ENCODE measurements around the gene TMEM273. TPM values are rescaled to one million over a fixed set of nuclear protein-coding genes. Genes with fewer than 3 reads are reported as not detected.
A peak's percentile ranks its signal among the peaks of the same experiment; 100 is the strongest.

Gene TMEM273
- total and polyA plus RNA-seq, 2 of the 4 experiments (the other 2 are of a cell fraction), result not detected

DNA sequence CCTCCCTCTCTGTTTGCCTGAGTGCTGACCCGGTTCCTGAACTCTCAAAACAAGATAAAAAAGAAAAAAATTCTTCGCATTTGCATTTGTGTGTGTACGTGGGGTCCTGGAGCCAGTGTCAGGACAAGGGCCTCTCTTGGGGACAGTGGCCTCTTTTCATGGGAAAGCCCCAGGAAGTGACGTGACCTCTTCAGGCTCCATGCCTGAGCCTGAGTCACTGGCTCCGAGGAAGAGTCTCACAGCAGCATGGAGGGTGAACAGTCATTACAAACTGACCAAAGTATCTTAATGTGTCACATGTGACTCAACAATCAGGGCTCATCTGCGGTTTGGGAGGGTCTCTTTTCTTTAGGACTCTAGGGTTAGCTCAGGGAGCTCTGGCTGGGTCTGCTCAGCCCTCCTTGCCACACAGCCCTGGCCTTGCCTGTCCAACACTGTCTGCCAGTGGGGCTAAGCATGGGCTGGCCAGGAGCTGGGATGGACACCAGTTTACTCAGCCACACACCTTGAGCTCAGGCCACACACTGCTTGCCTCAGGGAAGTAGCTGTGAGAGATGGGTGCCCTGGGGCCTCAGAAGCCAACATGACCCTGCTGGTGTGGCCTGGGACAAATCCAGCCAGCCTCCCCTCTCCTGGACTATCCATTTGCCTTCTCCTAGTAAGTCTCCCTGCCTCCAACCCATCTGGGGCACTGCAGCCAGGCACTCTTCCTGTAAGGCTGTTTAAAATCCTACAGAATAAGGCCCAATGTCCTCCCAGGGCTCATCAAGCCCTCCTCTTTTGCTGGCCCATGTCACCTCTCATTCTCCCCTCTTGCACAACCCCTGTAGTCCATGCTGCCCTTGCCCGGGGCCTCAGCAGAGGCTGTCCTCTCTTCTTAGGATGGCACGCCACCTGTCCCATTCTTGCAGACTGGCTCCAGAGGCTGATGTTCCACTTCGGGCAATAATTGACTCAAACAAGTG lies 10.5 kb downstream of the TMEM273 start:
- H2BK20ac ChIP-seq (ENCODE audit: low read depth, low read length), result peak overlapping the region; percentile 97
- peak overlapping the region; percentile 74 for H3K18ac ChIP-seq (ENCODE audit: low read depth, low read length)
- H2BK15ac ChIP-seq (ENCODE audit: low read depth, low read length), result peak overlapping the region; percentile 91; the same call in 2 of the 3 replicates
- H3K36me3 ChIP-seq (ENCODE audit: control insufficient read depth, insufficient read depth, low read length), result no peaks in the 10 kb centered on the region
- ChIA-PET POLR2A (ENCODE audit: unreplicated experiment) (no interaction called here), CTCF (no interaction called here)
- 63% methylated on average over 3 of the region's 9 CpGs; no CpG with 5 or more reads in 1 of the 2 experiments for WGBS, 2 experiments (ENCODE audit: extremely low coverage in 2 of 2, insufficient read length in 1 of 2)
- H3K56ac ChIP-seq (ENCODE audit: extremely low read depth, insufficient read depth, low read length), result peak overlapping the region; percentile 71; the same call in 1 of the 2 replicates
- in situ Hi-C loops (cut with MboI; ENCODE audit: low sequenced_read_pairs), result no loop called here
- intact Hi-C loops (cut with micrococcal nuclease), result no loop called here
- no peaks in the 10 kb centered on the region for H3K9me3 ChIP-seq (ENCODE audit: control insufficient read depth, insufficient read depth, low read length)
- peak overlapping the region; percentile 95 for H4K91ac ChIP-seq (ENCODE audit: insufficient read depth, low read depth, low read length)
- H3K27me3 ChIP-seq (ENCODE audit: control insufficient read depth, insufficient read depth, low read length), result no peaks in the 10 kb centered on the region
- peaks cover 14% of the 10 kb centered on the region for H3K4me1 ChIP-seq (ENCODE audit: control insufficient read depth, insufficient read depth, low read length)
- H2BK120ac ChIP-seq (ENCODE audit: low read depth, low read length), result peak overlapping the region; percentile 97
- peak overlapping the region; percentile 64 for H3K27ac ChIP-seq (ENCODE audit: insufficient read depth, low read length)
- peak overlapping the region; percentile 91 for H2BK5ac ChIP-seq (ENCODE audit: low read depth, low read length, poor library complexity, severe bottlenecking)
- peak overlapping the region; percentile 95 for H2AK5ac ChIP-seq (ENCODE audit: low read depth, low read length)
- peak; percentile 96 for DNase-seq
- dilution Hi-C loops (cut with HindIII; ENCODE audit: low sequenced_read_pairs, unreplicated experiment), result no loop called here
- H3K79me1 ChIP-seq (ENCODE audit: low read depth in 1 of 2, low read length in 2 of 2), result no peaks in the 10 kb centered on the region
- H4K8ac ChIP-seq (ENCODE audit: low read depth in 2 of 2, low read length in 2 of 2), result peak overlapping the region; percentile 89 to 91
- H3K9me1 ChIP-seq (ENCODE audit: insufficient read depth, low read length), result peaks cover 25% of the 10 kb centered on the region
- peak overlapping the region; percentile 97 for H3K14ac ChIP-seq (replicated peaks; ENCODE audit: low read depth, low read length)
- H2AK9ac ChIP-seq (replicated peaks; ENCODE audit: low read depth, low read length, poor library complexity), result peak overlapping the region; percentile 87
- H4K20me1 ChIP-seq (ENCODE audit: insufficient read depth, low read length), result no peaks in the 10 kb centered on the region
- ATAC-seq (ENCODE audit: low read depth), result peak; percentile 96
- H3K4ac ChIP-seq (ENCODE audit: low read depth, low read length), result peak overlapping the region; percentile 99
- peak overlapping the region; percentile 96 for H3K23ac ChIP-seq (ENCODE audit: low read depth, low read length)
- no peak overlapping the region for H3K4me2 ChIP-seq (ENCODE audit: low read depth, low read length)
- peak overlapping the region; percentile 91 for H2AFZ ChIP-seq (replicated peaks; ENCODE audit: low read length, poor library complexity)
- peak overlapping the region; percentile 73 for H4K5ac ChIP-seq (ENCODE audit: low read depth, low read length)
- BruUV-seq (replicated peaks), result no TSS peak
- no peak overlapping the region for H3K4me3 ChIP-seq (ENCODE audit: insufficient read depth, low read depth, low read length)
- H3K9ac ChIP-seq (ENCODE audit: low read depth, low read length), result no peak overlapping the region
- TF ChIP-seq SMC3 (IDR thresholded peaks at IDR 0.05; ENCODE audit: low read depth, low read length) (no peak), ELK1 (IDR thresholded peaks at IDR 0.05; ENCODE audit: borderline replicate concordance, low read depth, low read length) (no peak), BHLHE40 (IDR thresholded peaks at IDR 0.05; ENCODE audit: low read depth, low read length) (peak; percentile 60), MAFK (IDR thresholded peaks at IDR 0.05; ENCODE audit: low read depth, low read length) (no peak), RAD21 (IDR thresholded peaks at IDR 0.05; ENCODE audit: low read length) (no peak; the same call in 1 of the 2 replicates), MXI1 (IDR thresholded peaks at IDR 0.05; ENCODE audit: borderline replicate concordance, low read depth, low read length) (no peak), RCOR1 (IDR thresholded peaks at IDR 0.05; ENCODE audit: insufficient replicate concordance, low read length) (no peak), FOS (IDR thresholded peaks at IDR 0.05; ENCODE audit: low read depth, low read length) (peak; percentile 97), CHD1 (IDR thresholded peaks at IDR 0.05; ENCODE audit: low read depth, low read length) (0 out of 2 replicates have a peak, but pooled peaks have one; percentile 27), RFX5 (IDR thresholded peaks at IDR 0.05; ENCODE audit: low read depth, low read length) (no peak), CTCF (conservative IDR thresholded peaks at IDR 0.05; ENCODE audit: low read depth, low read length) (no peak), POLR2A (IDR thresholded peaks at IDR 0.05; ENCODE audit: low read depth, low read length) (peak; percentile 48)
- TF ChIP-seq, protein P1, sequence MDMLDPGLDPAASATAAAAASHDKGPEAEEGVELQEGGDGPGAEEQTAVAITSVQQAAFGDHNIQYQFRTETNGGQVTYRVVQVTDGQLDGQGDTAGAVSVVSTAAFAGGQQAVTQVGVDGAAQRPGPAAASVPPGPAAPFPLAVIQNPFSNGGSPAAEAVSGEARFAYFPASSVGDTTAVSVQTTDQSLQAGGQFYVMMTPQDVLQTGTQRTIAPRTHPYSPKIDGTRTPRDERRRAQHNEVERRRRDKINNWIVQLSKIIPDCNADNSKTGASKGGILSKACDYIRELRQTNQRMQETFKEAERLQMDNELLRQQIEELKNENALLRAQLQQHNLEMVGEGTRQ (IDR thresholded peaks at IDR 0.05; ENCODE audit: low read depth, low read length), result 0 out of 2 replicates have a peak, but pooled peaks have one; percentile 45
